Choroid plexus epithelial cell (primary cell): ENCODE data around the gene CFD.

Experiments used
- DNase-seq: peaks from one replicate; pipeline ENCODE4 v3.0.0-alpha.2; 2010; ENCODE audit warnings: low read depth
- H3K4me3 ChIP-seq: 2 replicates; pipeline ENCODE4 v1.5.1; 2011; ENCODE audit warnings: low read depth, mild to moderate bottlenecking, control low read depth, low read length, moderate library complexity
- CTCF ChIP-seq: conservative IDR thresholded peaks from 2 replicates; pipeline ENCODE4 v1.5.1; 2011; ENCODE audit warnings: low read depth, mild to moderate bottlenecking, control low read depth, inconsistent platforms, low read length, moderate library complexity

Gene CFD

GRCh38 chr19:858868-859843 lies at the start of gene CFD:
Gene CFD, plus strand, starts transcription at chr19:859664. Its CDS starts 26 bp downstream, at chr19:859690.
- H3K4me3 ChIP-seq = peak within 1 kb of the TSS; percentile 52
- no peak for DNase-seq
- TF ChIP-seq CTCF = no peak

- H3K4me3 ChIP-seq = no peak overlapping the region
- TF ChIP-seq CTCF = no peak
- DNase-seq = no peak
These were observed 49.2 kb upstream of the CFD start for GRCh38 chr19:810077-810855.

GRCh38 chr19:810883-811489 lies 48.5 kb upstream of the CFD start:
- no peak for TF ChIP-seq CTCF
- no peak overlapping the region for H3K4me3 ChIP-seq
- no peak for DNase-seq

- H3K4me3 ChIP-seq = no peak overlapping the region
- no peak for DNase-seq
- no peak for TF ChIP-seq CTCF
These were observed 47.9 kb upstream of the CFD start for GRCh38 chr19:811506-812048.

GRCh38 chr19:812049-812746 lies 47.3 kb upstream of the CFD start:
- DNase-seq = no peak
- no peak overlapping the region for H3K4me3 ChIP-seq
- TF ChIP-seq CTCF = no peak

GRCh38 chr19:812747-813218 lies 46.7 kb upstream of the CFD start:
- no peak for DNase-seq
- TF ChIP-seq CTCF = no peak
- H3K4me3 ChIP-seq = no peak overlapping the region
